Ovary (tissue), 9 donors: ENCODE results near the gene CTAGE9. TPM values are rescaled to one million over a fixed set of nuclear protein-coding genes. Genes with fewer than 3 reads are reported as not detected.

Experiments used
- DNase-seq, 5 donors: peaks; one replicate each; pipeline ENCODE4 v3.0.0-alpha.2; 2019 to 2020
- H3K27ac ChIP-seq, 2 donors: fragments of 200-600 bp; one replicate each; pipeline versions ENCODE4 v1.5.1 to v1.8.0; 2019 to 2022
- H3K27me3 ChIP-seq: fragments of 200-600 bp; one replicate; pipeline ENCODE4 v1.8.0; 2022
- H3K36me3 ChIP-seq: fragments of 200-600 bp; sonication (generic); one replicate; pipeline ENCODE4 v1.5.1; 2019
- H3K4me1 ChIP-seq: one replicate; pipeline ENCODE4 v1.8.1; 2013; ENCODE audit warnings: mild to moderate bottlenecking, moderate library complexity; ENCODE audit not compliant: insufficient read depth
- H3K4me3 ChIP-seq: fragments of 200-600 bp; sonication (generic); one replicate; pipeline ENCODE4 v1.5.1; 2017
- H3K9me3 ChIP-seq, 2 donors: fragments of 200-600 bp in 1 of 2; sonication (generic) in 1 of 2; one replicate each; pipeline versions ENCODE4 v1.5.1 to v1.8.1; 2013 to 2019; ENCODE audit warnings: mild to moderate bottlenecking in 1 of 2, moderate library complexity in 1 of 2
- CTCF ChIP-seq, 3 donors: fragments of 450-650 bp in 2 of 3; fragments of 200-600 bp in 1 of 3; IDR thresholded peaks; one replicate each; pipeline versions ENCODE4 v1.5.1 to v1.8.0; 2016 to 2022; ENCODE audit warnings: antibody characterized with exemption in 3 of 3, mild to moderate bottlenecking in 1 of 3
- EP300 ChIP-seq: sonication (generic); formaldehyde crosslinking; IDR thresholded peaks from one replicate; pipeline ENCODE4 v1.6.1; 2017; ENCODE audit warnings: antibody characterized with exemption
- POLR2A ChIP-seq: fragments of 450-650 bp; IDR thresholded peaks from one replicate; pipeline ENCODE4 v1.6.1; 2017; ENCODE audit warnings: antibody characterized with exemption, mild to moderate bottlenecking, moderate library complexity
- WGBS, 3 donors: extraction: QIAGEN DNeasy Blood & Tissue Kit in 1 of 3; methylation state at CpG; one replicate each; pipeline versions ENCODE4 v1.1.5 to v1.1.7; 2013 to 2017; 5-methylcytosine and 5-hydroxymethylcytosine counted together
- intact Hi-C, 4 donors: fragments of 100-400 bp; cut with DNase I; formaldehyde crosslinking; loops; one replicate each; pipeline versions ENCODE4 v1.11.0 to v1.15.1; 2022 to 2023
- polyA plus RNA-seq, 2 donors: library from polyadenylated mRNA; stranded (reverse); fragments of 200-250 nt in 1 of 2; fragments of 350-450 nt in 1 of 2; fragmentation: Illumina TruSeq in 1 of 2; extraction: RNeasy Lipid Tissue Mini Kit (QIAGEN cat#74804) in 1 of 2; gene quantifications; one replicate each; pipeline ENCODE4 v1.2.3, GENCODE V29; 2013 to 2014
- total RNA-seq, 7 donors: library from RNA; depleted of rRNA in 2 of 7; stranded (reverse); fragments of >200 nt in 2 of 7; fragmentation: NEBNext Ultra II Directional in 3 of 7; extraction: Animal tissue kit (Norgen Biotek cat#: 25700) in 3 of 7; gene quantifications; one replicate each; pipeline versions ENCODE4 v1.1.0 to v1.2.4, GENCODE V29; 2016 to 2023
- donor health status: DM: no; HTN: no; CAD: no; lungs with moderate emphysema.
- donor health status: DM: no; HTN: no; CAD: no.
- donor health status: Bipolar disorder and iron deficiency.
- donor health status: DM: yes; HTN: yes; CAD: no.
- donor health status: DM: no; HTN: no; CAD: no.
- donor health status: DM: yes; HTN: yes; CAD: no.

CTAGE9 gene
- total and polyA plus RNA-seq, 9 donors: not detected

- 94 to 100% (median 95%) methylated on average over 1 of the region's 1 CpG for WGBS, 3 donors
- Histone ChIP-seq H3K27me3 (no peaks in the 10 kb centered on the region), H3K36me3 (no peaks in the 10 kb centered on the region), H3K4me1 (no peaks in the 10 kb centered on the region), H3K9me3 (no peaks in the 10 kb centered on the region), H3K4me3 (no peak overlapping the region), H3K27ac (no peak overlapping the region)
- TF ChIP-seq CTCF (IDR thresholded peaks at IDR 0.05) (no peak), POLR2A (no peak), EP300 (no peak)
- DNase-seq: no peak
- intact Hi-C loops: no loop called here
These were observed 26.0 kb upstream of the CTAGE9 start for GRCh38 chr6:131736811-131737210.

GRCh38 chr6:131736003-131736596 lies 25.3 kb upstream of the CTAGE9 start:
- intact Hi-C loops: no loop called here
- no peak for TF ChIP-seq CTCF (IDR thresholded peaks at IDR 0.05)
- TF ChIP-seq POLR2A: no peak
- TF ChIP-seq EP300: no peak
- Histone ChIP-seq H3K27ac (no peak overlapping the region), H3K4me3 (no peak overlapping the region), H3K27me3 (no peaks in the 10 kb centered on the region), H3K36me3 (no peaks in the 10 kb centered on the region), H3K9me3 (no peaks in the 10 kb centered on the region), H3K4me1 (no peaks in the 10 kb centered on the region)
- 58 to 62% (median 62%) methylated on average over 9 of the region's 9 CpGs for WGBS, 3 donors
- no peak for DNase-seq

- H3K36me3 ChIP-seq: no peaks in the 10 kb centered on the region
- H3K27ac ChIP-seq: no peak overlapping the region
- intact Hi-C loops: no loop called here
- peak in 1 of 5 donors; percentile 8 for DNase-seq
- no peaks in the 10 kb centered on the region for H3K27me3 ChIP-seq
- no peaks in the 10 kb centered on the region for H3K9me3 ChIP-seq
- no peaks in the 10 kb centered on the region for H3K4me1 ChIP-seq
- TF ChIP-seq CTCF (IDR thresholded peaks at IDR 0.05): no peak
- TF ChIP-seq EP300: no peak
- no peak for TF ChIP-seq POLR2A
- 52 to 53% (median 52%) methylated on average over 9 of the region's 9 CpGs for WGBS, 3 donors
- no peak overlapping the region for H3K4me3 ChIP-seq
These were observed 22.7 kb upstream of the CTAGE9 start for GRCh38 chr6:131733376-131734016.

- TF ChIP-seq CTCF (IDR thresholded peaks at IDR 0.05): no peak
- TF ChIP-seq POLR2A: no peak
- no peak for TF ChIP-seq EP300
- no peak for DNase-seq
- H3K4me1 ChIP-seq: no peaks in the 10 kb centered on the region
- intact Hi-C loops: no loop called here
- H3K27me3 ChIP-seq: peaks cover 2% of the 10 kb centered on the region
- no peak overlapping the region for H3K27ac ChIP-seq
- H3K36me3 ChIP-seq: no peaks in the 10 kb centered on the region
- H3K4me3 ChIP-seq: no peak overlapping the region
- H3K9me3 ChIP-seq: no peaks in the 10 kb centered on the region
These were observed 20.4 kb upstream of the CTAGE9 start for GRCh38 chr6:131731224-131731623.
